ENCODE results near the gene SLC39A11. TPM values are rescaled to one million over a fixed set of nuclear protein-coding genes. Genes with fewer than 3 reads are reported as not detected.

The SLC39A11 gene
- total RNA-seq, 1 experiment from 2014 or later, result 15.8 TPM

DNA sequence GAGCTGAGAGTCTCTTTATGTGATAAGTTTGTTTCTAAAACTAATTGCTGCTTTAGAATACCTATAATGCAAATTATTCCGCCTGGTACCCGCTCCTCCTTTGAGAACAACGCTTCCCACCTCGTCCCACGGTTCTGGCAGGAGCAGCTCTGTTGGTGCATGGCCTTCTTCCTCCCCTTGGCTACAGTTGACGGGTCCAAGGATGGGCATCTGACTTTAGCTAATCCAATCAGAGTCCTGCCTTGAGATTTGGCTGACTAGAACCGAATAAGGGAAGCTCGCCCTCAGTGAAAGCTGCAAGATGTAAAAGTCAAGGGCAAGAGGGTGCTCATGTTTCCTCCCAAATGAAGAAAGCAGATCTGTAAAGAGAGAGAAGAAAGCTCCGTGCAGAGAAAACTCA lies 481.3 kb downstream of the SLC39A11 start:
- TF ChIP-seq, protein P1, sequence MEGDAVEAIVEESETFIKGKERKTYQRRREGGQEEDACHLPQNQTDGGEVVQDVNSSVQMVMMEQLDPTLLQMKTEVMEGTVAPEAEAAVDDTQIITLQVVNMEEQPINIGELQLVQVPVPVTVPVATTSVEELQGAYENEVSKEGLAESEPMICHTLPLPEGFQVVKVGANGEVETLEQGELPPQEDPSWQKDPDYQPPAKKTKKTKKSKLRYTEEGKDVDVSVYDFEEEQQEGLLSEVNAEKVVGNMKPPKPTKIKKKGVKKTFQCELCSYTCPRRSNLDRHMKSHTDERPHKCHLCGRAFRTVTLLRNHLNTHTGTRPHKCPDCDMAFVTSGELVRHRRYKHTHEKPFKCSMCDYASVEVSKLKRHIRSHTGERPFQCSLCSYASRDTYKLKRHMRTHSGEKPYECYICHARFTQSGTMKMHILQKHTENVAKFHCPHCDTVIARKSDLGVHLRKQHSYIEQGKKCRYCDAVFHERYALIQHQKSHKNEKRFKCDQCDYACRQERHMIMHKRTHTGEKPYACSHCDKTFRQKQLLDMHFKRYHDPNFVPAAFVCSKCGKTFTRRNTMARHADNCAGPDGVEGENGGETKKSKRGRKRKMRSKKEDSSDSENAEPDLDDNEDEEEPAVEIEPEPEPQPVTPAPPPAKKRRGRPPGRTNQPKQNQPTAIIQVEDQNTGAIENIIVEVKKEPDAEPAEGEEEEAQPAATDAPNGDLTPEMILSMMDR (IDR thresholded peaks at IDR 0.05; ENCODE audit: unreplicated experiment), result no peak
- no peaks in the 10 kb centered on the region for H3K27me3 Mint-ChIP-seq (ENCODE audit: insufficient read depth, unreplicated experiment)
- peaks cover 51% of the 10 kb centered on the region for H3K4me1 Mint-ChIP-seq (ENCODE audit: insufficient read depth, unreplicated experiment)
- CTCF ChIA-PET, result interaction anchor here (0.6 to 2.2 kb wide), 5 partner anchors 9 to 57 kb away, joined by 3 to 7 read pairs (median 3); no protein-coding TSS in a partner anchor
- intact Hi-C loops (cut with micrococcal nuclease), result no loop called here
- no peak for DNase-seq (ENCODE audit: unreplicated experiment)
- POLR2A ChIA-PET, result interaction anchor here (0.8 to 7.4 kb wide), 4 partner anchors 10 to 22 kb away, joined by 4 to 166 read pairs (median 6); no protein-coding TSS in a partner anchor
- no peaks in the 10 kb centered on the region for H3K9me3 Mint-ChIP-seq (ENCODE audit: unreplicated experiment)
- H3K4me3 Mint-ChIP-seq (ENCODE audit: unreplicated experiment), result no peak overlapping the region
- H3K36me3 Mint-ChIP-seq (ENCODE audit: insufficient read depth, unreplicated experiment), result peaks cover 6% of the 10 kb centered on the region
- H3K27ac Mint-ChIP-seq (ENCODE audit: low read depth, unreplicated experiment), result peak overlapping the region; percentile 59
- no TSS peak for BruUV-seq (replicated peaks)

DNA sequence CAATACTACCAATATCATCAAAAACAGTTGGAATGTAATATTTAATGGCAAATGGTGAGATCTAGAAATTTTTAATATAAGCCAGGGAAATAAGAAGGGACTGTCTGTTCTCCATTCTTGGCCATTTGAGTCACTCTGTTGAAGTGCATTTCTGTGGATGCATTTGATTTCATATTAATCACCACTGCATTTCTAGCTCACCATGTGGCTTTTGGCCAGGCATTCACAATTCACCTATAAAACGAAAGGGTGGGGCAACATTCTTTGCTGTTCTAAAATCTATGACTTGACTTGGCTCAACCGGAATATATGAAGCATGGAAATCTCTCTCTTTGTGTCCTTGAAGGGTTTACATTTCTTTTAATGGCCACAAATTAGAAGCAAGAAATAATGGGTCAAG lies 483.0 kb downstream of the SLC39A11 start:
- no TSS peak for BruUV-seq (replicated peaks)
- no peak overlapping the region for H3K4me3 Mint-ChIP-seq (ENCODE audit: unreplicated experiment)
- DNase-seq (ENCODE audit: unreplicated experiment), result peak; percentile 76
- TF ChIP-seq, protein P1 (IDR thresholded peaks at IDR 0.05; ENCODE audit: unreplicated experiment), result no peak
- H3K27me3 Mint-ChIP-seq (ENCODE audit: insufficient read depth, unreplicated experiment), result no peaks in the 10 kb centered on the region
- H3K4me1 Mint-ChIP-seq (ENCODE audit: insufficient read depth, unreplicated experiment), result peaks cover 46% of the 10 kb centered on the region
- POLR2A ChIA-PET, result interaction anchor here (0.9 to 7.4 kb wide), 3 partner anchors 20 to 107 kb away, joined by 3 to 166 read pairs (median 6); no protein-coding TSS in a partner anchor
- intact Hi-C loops (cut with micrococcal nuclease), result no loop called here
- CTCF ChIA-PET, result interaction anchor here (0.6 to 2.2 kb wide), 4 partner anchors 22 to 512 kb away, joined by 3 to 7 read pairs (median 3); no protein-coding TSS in a partner anchor
- peaks cover 6% of the 10 kb centered on the region for H3K36me3 Mint-ChIP-seq (ENCODE audit: insufficient read depth, unreplicated experiment)
- no peaks in the 10 kb centered on the region for H3K9me3 Mint-ChIP-seq (ENCODE audit: unreplicated experiment)
- H3K27ac Mint-ChIP-seq (ENCODE audit: low read depth, unreplicated experiment), result peak overlapping the region; percentile 74

DNA sequence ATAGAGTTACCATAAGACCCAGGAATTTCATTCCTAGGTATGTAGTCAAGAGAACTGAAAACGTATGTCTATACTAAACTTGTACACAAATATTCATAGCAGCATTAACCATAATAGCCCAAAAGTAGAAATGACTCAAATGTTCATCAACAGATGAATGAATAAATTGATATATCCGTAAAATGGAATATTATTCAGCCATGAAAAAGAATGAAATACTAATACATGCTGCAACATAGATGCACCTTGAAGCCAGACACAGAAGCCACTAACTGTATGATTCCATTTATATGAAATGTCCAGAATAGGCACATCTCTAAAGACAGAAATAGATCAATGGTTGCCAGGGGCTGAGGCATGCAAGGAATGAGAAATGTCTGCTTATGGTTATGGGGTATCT lies 484.1 kb downstream of the SLC39A11 start:
- Mint-ChIP-seq H3K4me3 (ENCODE audit: unreplicated experiment) (no peak overlapping the region), H3K36me3 (ENCODE audit: insufficient read depth, unreplicated experiment) (peaks cover 6% of the 10 kb centered on the region), H3K27me3 (ENCODE audit: insufficient read depth, unreplicated experiment) (no peaks in the 10 kb centered on the region), H3K4me1 (ENCODE audit: insufficient read depth, unreplicated experiment) (peaks cover 42% of the 10 kb centered on the region), H3K27ac (ENCODE audit: low read depth, unreplicated experiment) (no peak overlapping the region), H3K9me3 (ENCODE audit: unreplicated experiment) (no peaks in the 10 kb centered on the region)
- POLR2A ChIA-PET, result interaction anchor here (1.0 to 7.4 kb wide), 2 partner anchors 19 to 75 kb away, joined by 6 to 166 read pairs; no protein-coding TSS in a partner anchor
- no peak for DNase-seq (ENCODE audit: unreplicated experiment)
- TF ChIP-seq, protein P1 (IDR thresholded peaks at IDR 0.05; ENCODE audit: unreplicated experiment), result no peak
- CTCF ChIA-PET, result no interaction called here
- intact Hi-C loops (cut with micrococcal nuclease), result no loop called here
- BruUV-seq (replicated peaks), result no TSS peak

DNA sequence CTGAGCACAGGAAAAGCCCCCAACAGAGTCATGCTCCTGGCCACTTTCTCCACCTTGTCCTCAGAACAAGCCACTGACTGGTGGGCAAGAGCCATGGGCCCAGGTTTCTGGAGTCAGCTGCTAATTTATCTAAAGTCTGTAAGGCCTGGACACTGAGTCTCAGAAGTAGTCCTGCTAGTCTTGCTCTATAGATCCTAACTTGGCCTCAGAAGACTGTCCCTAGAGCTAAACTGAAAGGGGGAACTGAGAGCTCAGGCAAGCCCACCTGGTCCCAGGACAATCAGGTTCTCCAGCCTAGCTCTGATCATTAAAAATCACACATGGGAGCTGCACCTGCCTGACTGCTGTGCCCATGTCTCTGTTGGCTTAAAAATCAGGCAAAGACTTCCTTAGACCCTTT lies 485.8 kb downstream of the SLC39A11 start:
- H3K4me3 Mint-ChIP-seq (ENCODE audit: unreplicated experiment), result no peak overlapping the region
- H3K36me3 Mint-ChIP-seq (ENCODE audit: insufficient read depth, unreplicated experiment), result no peaks in the 10 kb centered on the region
- H3K27ac Mint-ChIP-seq (ENCODE audit: low read depth, unreplicated experiment), result peak overlapping the region; percentile 35
- intact Hi-C loops (cut with micrococcal nuclease), result no loop called here
- no peak for DNase-seq (ENCODE audit: unreplicated experiment)
- no peaks in the 10 kb centered on the region for H3K27me3 Mint-ChIP-seq (ENCODE audit: insufficient read depth, unreplicated experiment)
- ChIA-PET POLR2A (interaction anchor here (0.9 to 1.1 kb wide), 2 partner anchors 18 to 28 kb away, joined by 3 to 4 read pairs; no protein-coding TSS in a partner anchor), CTCF (no interaction called here)
- no TSS peak for BruUV-seq (replicated peaks)
- H3K9me3 Mint-ChIP-seq (ENCODE audit: unreplicated experiment), result no peaks in the 10 kb centered on the region
- TF ChIP-seq, protein P1 (IDR thresholded peaks at IDR 0.05; ENCODE audit: unreplicated experiment), result no peak
- H3K4me1 Mint-ChIP-seq (ENCODE audit: insufficient read depth, unreplicated experiment), result peaks cover 50% of the 10 kb centered on the region
